Measurements from ENCODE around the gene CGN. TPM values are rescaled to one million over a fixed set of nuclear protein-coding genes. Genes with fewer than 3 reads are reported as not detected.

CGN gene
- total RNA-seq, 2 experiments from 2014 or later: 0.08 to 0.28 TPM

- Histone ChIP-seq H3K36me3 (ENCODE audit: insufficient read depth, low read length) (no peaks in the 10 kb centered on the region), H3K9me3 (ENCODE audit: control insufficient read depth in 1 of 2, insufficient read depth in 1 of 2, low read length in 2 of 2) (no peaks in the 10 kb centered on the region), H3K4me3 (ENCODE audit: low read length) (no peak overlapping the region), H3K27ac (ENCODE audit: low read depth in 1 of 2, low read length in 2 of 2) (no peak overlapping the region), H3K27me3 (ENCODE audit: control insufficient read depth in 1 of 2, insufficient read depth in 2 of 2, low read length in 2 of 2) (no peaks in the 10 kb centered on the region), H3K4me1 (ENCODE audit: insufficient read depth, low read length) (no peaks in the 10 kb centered on the region)
- ChIA-PET CTCF (interaction anchor here (0.8 kb wide), 1 partner anchor 71 kb away, joined by 3 read pairs; no protein-coding TSS in a partner anchor), POLR2A (no interaction called here)
- TF ChIP-seq CTCF (IDR thresholded peaks at IDR 0.05): no peak
- DNase-seq (no peak), ATAC-seq (ENCODE audit: poor library complexity) (no peak)
- no peaks in the 10 kb centered on the region for H3K9me3 Mint-ChIP-seq
- no peaks in the 10 kb centered on the region for H3K4me1 Mint-ChIP-seq (ENCODE audit: low read depth)
- intact Hi-C loops (cut with DNase I, micrococcal nuclease): no loop called here
- no peak overlapping the region for H3K4me3 Mint-ChIP-seq
- H3K27ac Mint-ChIP-seq: no peak overlapping the region
- H3K27me3 Mint-ChIP-seq: no peaks in the 10 kb centered on the region
- no peaks in the 10 kb centered on the region for H3K36me3 Mint-ChIP-seq (ENCODE audit: low read depth)
Observed at GRCh38 chr1:151523326-151523725, 12.1 kb downstream of the CGN start.

- Mint-ChIP-seq H3K9me3 (no peaks in the 10 kb centered on the region), H3K27ac (no peak overlapping the region), H3K4me1 (ENCODE audit: low read depth) (no peaks in the 10 kb centered on the region), H3K4me3 (no peak overlapping the region), H3K27me3 (no peaks in the 10 kb centered on the region), H3K36me3 (ENCODE audit: low read depth) (no peaks in the 10 kb centered on the region)
- ATAC-seq (ENCODE audit: poor library complexity) (no peak), DNase-seq (no peak)
- TF ChIP-seq CTCF (IDR thresholded peaks at IDR 0.05): no peak
- Histone ChIP-seq H3K27me3 (ENCODE audit: control insufficient read depth in 1 of 2, insufficient read depth in 2 of 2, low read length in 2 of 2) (no peaks in the 10 kb centered on the region), H3K27ac (ENCODE audit: low read depth in 1 of 2, low read length in 2 of 2) (no peak overlapping the region), H3K4me3 (ENCODE audit: low read length) (no peak overlapping the region), H3K36me3 (ENCODE audit: insufficient read depth, low read length) (no peaks in the 10 kb centered on the region), H3K4me1 (ENCODE audit: insufficient read depth, low read length) (no peaks in the 10 kb centered on the region), H3K9me3 (ENCODE audit: control insufficient read depth in 1 of 2, insufficient read depth in 1 of 2, low read length in 2 of 2) (no peaks in the 10 kb centered on the region)
- ChIA-PET POLR2A (no interaction called here), CTCF (no interaction called here)
- intact Hi-C loops (cut with DNase I, micrococcal nuclease): no loop called here
Observed at GRCh38 chr1:151524736-151525135, 13.5 kb downstream of the CGN start.

- Histone ChIP-seq H3K36me3 (ENCODE audit: insufficient read depth, low read length) (no peaks in the 10 kb centered on the region), H3K9me3 (ENCODE audit: control insufficient read depth in 1 of 2, insufficient read depth in 1 of 2, low read length in 2 of 2) (no peaks in the 10 kb centered on the region), H3K27ac (ENCODE audit: low read depth in 1 of 2, low read length in 2 of 2) (no peak overlapping the region), H3K4me1 (ENCODE audit: insufficient read depth, low read length) (no peaks in the 10 kb centered on the region), H3K27me3 (ENCODE audit: control insufficient read depth in 1 of 2, insufficient read depth in 2 of 2, low read length in 2 of 2) (no peaks in the 10 kb centered on the region), H3K4me3 (ENCODE audit: low read length) (no peak overlapping the region)
- ATAC-seq (ENCODE audit: poor library complexity) (no peak), DNase-seq (no peak)
- no peaks in the 10 kb centered on the region for H3K9me3 Mint-ChIP-seq
- TF ChIP-seq CTCF (IDR thresholded peaks at IDR 0.05): no peak
- no peaks in the 10 kb centered on the region for H3K27me3 Mint-ChIP-seq
- H3K36me3 Mint-ChIP-seq (ENCODE audit: low read depth): no peaks in the 10 kb centered on the region
- H3K27ac Mint-ChIP-seq: no peak overlapping the region
- ChIA-PET POLR2A (no interaction called here), CTCF (no interaction called here)
- intact Hi-C loops (cut with DNase I, micrococcal nuclease): no loop called here
- H3K4me1 Mint-ChIP-seq (ENCODE audit: low read depth): no peaks in the 10 kb centered on the region
- H3K4me3 Mint-ChIP-seq: no peak overlapping the region
Observed at GRCh38 chr1:151526735-151527525, 15.7 kb downstream of the CGN start.
